ENCODE measurements around the gene RAPGEF4.
A peak's percentile ranks its signal among the peaks of the same experiment; 100 is the strongest.

Gene RAPGEF4

DNA sequence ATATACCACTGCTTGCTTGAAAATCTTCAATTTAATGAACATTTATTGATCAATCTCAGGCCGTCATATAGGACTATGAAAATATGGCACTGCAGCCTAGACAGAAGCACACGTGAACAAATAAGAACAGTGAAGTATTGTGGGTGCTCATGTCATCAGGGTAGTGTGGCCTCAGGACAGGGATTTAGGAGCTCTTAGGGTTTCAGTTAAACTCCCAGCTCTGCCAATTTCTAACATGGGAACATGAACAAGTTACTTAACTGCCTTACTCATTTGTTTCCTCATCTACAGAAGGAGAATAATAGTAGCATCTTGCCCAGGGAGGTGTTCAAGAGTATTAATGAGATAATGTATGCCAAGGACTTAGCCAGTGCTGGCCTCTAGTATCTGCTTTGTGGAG lies 194.0 kb downstream of the RAPGEF4 start:
- TF ChIP-seq, protein P1, sequence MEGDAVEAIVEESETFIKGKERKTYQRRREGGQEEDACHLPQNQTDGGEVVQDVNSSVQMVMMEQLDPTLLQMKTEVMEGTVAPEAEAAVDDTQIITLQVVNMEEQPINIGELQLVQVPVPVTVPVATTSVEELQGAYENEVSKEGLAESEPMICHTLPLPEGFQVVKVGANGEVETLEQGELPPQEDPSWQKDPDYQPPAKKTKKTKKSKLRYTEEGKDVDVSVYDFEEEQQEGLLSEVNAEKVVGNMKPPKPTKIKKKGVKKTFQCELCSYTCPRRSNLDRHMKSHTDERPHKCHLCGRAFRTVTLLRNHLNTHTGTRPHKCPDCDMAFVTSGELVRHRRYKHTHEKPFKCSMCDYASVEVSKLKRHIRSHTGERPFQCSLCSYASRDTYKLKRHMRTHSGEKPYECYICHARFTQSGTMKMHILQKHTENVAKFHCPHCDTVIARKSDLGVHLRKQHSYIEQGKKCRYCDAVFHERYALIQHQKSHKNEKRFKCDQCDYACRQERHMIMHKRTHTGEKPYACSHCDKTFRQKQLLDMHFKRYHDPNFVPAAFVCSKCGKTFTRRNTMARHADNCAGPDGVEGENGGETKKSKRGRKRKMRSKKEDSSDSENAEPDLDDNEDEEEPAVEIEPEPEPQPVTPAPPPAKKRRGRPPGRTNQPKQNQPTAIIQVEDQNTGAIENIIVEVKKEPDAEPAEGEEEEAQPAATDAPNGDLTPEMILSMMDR (IDR thresholded peaks at IDR 0.05; ENCODE audit: low read depth, low read length, missing control alignments), result no peak
- DNase-seq (ENCODE audit: extremely low read depth, low read depth), result no peak

DNA sequence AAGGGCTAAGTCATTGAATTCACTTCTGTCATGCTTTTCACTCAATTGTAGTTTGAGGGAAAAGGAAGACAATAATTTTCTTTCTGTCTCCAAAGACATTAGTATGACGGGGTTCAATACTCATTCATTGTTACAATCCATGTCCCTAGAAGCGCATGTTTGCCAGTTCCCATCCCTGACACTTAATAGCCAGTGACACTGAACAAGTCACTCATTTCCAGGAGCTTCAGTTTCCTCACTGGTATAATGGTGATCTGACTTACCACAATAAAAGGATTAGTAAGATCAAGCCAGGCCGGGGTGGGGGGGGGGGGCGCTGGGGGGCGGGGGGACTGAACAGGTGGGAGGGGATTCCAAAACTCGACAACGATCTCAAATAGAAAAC lies 195.2 kb downstream of the RAPGEF4 start:
- TF ChIP-seq, protein P1 (IDR thresholded peaks at IDR 0.05; ENCODE audit: low read depth, low read length, missing control alignments), result no peak
- DNase-seq (ENCODE audit: extremely low read depth, low read depth), result no peak
- no peak overlapping the region for H3K4me3 ChIP-seq (replicated peaks; ENCODE audit: low read depth, low read length)

More for the DNA sequence above, 194.0 kb downstream of the RAPGEF4 start:
- H3K4me3 ChIP-seq (replicated peaks; ENCODE audit: low read depth, low read length), result no peak overlapping the region

DNA sequence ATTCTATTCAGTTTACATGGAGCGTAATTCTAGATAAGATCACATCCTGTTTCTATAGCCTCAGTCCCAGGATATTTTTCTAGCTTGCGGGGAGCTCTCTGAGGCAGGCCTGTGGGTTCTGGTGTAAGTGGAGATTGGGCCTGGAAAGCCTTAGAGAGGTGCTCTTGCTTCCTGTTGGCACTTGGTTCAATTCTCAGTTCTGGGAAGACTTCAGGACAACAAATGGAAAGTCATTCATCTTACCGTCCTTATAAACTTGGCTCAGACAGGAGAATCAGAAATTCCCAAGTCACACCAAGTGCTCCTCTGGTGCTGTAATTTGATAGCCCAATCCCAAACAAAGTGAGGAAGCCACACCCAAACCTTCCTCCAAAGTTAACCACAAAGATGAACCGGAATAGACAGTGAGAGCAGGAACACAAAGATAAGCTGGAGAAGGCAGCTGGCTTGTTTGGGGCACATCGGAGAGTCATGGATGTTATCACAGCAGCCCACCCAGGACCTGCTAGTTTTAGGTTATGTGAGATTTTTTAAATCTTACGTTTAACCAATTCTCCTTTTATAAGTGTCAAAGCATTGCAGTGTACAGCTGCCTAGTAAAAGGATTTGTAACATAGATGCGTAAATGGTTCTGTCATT lies 195.7 kb downstream of the RAPGEF4 start:
- peak; percentile 72 for DNase-seq (ENCODE audit: extremely low read depth, low read depth)
- TF ChIP-seq, protein P1 (IDR thresholded peaks at IDR 0.05; ENCODE audit: low read depth, low read length, missing control alignments), result no peak
- peak overlapping the region; percentile 13 for H3K4me3 ChIP-seq (replicated peaks; ENCODE audit: low read depth, low read length)

DNA sequence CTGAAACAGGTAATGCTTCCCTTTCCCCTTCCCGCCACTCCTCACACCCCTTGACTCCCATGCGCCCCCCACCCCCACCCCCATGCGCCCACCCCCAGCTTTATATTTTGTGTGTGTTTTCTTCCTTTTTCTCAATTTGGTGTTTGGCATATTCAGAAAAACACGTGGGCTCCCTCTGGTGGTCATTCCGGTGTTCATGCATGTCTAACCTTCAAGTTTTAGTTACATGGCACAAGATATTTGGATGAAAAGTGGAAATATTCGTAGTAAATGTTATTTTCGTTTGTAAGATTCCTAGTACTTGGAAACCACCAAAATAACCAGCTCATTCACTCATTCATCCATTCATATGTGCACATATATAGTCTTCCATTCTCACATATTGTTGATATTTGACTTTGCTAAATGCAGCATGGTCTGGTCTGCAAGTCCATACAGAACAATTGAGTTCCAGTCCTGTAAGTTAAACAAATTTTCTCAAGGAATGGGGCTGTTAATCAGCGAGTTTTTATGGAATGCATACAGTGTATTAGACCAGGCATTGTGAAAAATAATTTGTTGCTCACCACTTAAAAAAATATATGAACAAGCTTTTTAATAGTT lies 196.4 kb downstream of the RAPGEF4 start:
- TF ChIP-seq, protein P1 (IDR thresholded peaks at IDR 0.05; ENCODE audit: low read depth, low read length, missing control alignments), result peak; percentile 57
- H3K4me3 ChIP-seq (replicated peaks; ENCODE audit: low read depth, low read length), result no peak overlapping the region
- DNase-seq (ENCODE audit: extremely low read depth, low read depth), result peak; percentile 53

DNA sequence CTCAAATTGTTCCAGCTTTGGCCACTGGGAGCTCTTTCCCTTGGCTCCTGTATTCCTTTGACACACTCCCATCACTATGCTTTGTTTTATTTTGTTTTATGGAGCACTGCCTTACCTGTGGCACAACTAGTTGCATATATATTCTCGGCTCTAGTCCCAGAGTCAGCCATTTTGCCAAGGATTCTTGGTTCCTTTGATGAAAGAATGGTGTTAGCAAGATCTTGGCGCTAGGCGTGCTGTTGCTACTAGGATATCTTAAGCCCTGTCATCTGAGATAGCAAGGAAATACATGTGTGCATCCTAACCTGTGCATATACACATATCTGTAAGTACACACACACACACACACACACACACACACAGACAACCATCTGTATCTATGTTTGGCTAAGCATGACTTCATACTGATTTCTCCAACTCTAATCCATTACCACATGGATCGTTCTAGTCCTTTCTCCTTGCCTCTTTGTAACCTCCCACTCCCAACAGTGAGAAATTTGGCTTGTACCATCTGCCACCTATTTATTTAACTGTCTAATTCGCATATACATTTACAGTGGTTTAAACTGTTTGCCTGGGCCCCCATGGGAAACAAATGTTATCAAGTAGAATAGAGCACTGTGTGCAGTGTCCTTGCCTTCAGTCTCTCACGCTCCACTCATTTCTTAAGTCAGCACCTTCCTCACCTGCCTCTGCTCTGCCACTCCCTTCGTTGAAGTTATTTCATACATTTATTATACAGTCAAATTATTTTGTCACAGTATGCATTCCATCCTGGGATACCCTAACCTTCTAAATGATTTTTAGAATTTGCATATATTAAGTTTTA lies 202.5 kb downstream of the RAPGEF4 start:
- TF ChIP-seq, protein P1 (IDR thresholded peaks at IDR 0.05; ENCODE audit: low read depth, low read length, missing control alignments), result no peak
- H3K4me3 ChIP-seq (replicated peaks; ENCODE audit: low read depth, low read length), result no peak overlapping the region
- no peak for DNase-seq (ENCODE audit: extremely low read depth, low read depth)

DNA sequence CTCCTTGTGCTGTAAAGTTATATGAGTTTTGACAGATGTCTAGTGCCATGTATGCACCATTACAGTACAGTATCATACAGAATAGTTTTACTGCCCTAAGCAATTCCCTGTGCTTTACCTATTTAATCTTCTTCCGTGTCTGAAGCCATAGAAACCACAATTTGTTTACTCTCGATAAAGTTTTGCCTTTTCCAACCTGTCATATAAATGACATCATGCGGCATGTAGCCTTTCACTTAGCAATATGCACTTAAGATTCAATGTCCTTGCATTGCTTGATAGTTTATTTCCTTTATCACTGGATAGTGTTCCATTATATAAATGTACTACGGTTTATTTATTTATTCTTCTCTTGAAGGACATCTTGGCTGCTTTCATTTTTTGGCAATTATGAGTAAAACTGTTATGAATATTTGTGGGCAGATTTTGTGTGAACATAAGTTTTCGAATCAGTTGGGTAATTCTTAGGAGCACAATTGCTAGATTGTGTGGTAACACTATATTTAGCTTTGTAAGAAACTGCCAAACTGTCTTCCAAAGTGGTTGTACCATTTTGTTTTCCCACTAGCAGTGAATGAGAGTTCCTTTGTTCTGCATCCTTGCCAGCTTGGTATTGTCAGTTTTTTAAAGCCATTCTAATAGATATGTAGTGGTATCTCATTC lies 203.2 kb downstream of the RAPGEF4 start:
- TF ChIP-seq, protein P1 (IDR thresholded peaks at IDR 0.05; ENCODE audit: low read depth, low read length, missing control alignments), result no peak
- H3K4me3 ChIP-seq (replicated peaks; ENCODE audit: low read depth, low read length), result no peak overlapping the region
- DNase-seq (ENCODE audit: extremely low read depth, low read depth), result no peak

Measured in HFF-Myc (cell line).